G401.6 (cell line): ENCODE measurements around the gene F2RL3.
"Not testable (repeated sequence)": the region's sequence is repeated elsewhere in the genome, so short reads cannot be mapped to it uniquely, and the experiment has no call there.

Experiments used
- FAIRE-seq: peaks from 2 replicates; lab custom pipeline; 2012; peaks lifted over from hg19 to GRCh38; lab: Jason Lieb, UNC

Gene F2RL3

DNA sequence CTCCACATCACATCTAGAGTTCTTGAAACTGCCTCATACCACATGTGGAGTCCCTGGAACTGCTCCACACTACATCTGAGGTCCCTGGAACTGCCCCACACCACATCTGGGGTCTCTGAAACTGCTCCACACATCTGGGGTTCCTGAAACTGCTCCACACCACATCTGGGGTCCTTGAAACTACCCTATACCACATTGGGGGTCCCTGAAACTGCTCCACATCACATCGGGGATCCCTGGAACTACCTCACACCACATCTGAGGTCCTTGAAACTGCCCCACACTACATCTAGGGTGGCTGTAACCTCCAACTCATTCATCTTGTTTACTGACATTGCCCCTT is 33.8 kb downstream of the F2RL3 start:
- FAIRE-seq, result no peak

DNA sequence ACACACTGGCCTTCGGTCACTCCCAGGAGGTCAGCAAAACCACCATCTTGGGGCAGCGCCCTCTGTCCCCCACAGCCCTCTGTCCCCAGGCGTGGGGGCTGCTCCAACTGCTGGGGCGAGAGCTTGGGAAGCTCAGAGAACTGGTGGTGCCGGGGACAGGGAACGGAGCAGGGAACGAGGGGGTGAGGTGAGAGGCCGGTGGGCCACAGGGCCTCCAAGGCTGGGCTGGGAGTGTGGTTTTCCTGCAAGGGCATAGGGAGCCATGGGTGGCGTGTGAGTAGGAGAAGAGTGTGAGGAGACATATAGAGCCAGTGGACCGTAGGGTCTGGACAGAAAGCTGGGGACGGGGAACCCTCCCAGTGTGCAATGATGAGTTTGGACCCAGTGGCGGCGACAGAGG is 34.1 kb downstream of the F2RL3 start:
- no peak for FAIRE-seq

DNA sequence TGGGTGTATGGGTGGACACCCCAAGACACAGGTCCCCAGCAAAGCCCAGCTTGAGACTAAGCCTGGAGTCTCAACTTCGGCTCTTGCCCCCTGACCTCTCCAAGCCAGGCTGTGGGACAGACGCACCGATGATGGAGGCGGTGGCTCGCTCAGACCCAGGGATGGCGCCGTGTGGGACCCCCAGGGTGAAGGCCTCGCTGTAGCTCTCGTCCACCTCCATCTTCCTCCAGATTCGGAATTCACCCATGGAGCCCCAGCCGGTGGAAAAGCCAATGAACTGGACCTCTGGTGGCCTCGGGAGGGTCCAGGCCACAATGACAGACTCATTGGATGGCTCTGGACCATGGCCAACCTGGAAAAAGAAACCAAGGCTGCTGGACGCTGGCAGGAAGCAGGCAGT is 39.1 kb downstream of the F2RL3 start:
- no peak for FAIRE-seq

DNA sequence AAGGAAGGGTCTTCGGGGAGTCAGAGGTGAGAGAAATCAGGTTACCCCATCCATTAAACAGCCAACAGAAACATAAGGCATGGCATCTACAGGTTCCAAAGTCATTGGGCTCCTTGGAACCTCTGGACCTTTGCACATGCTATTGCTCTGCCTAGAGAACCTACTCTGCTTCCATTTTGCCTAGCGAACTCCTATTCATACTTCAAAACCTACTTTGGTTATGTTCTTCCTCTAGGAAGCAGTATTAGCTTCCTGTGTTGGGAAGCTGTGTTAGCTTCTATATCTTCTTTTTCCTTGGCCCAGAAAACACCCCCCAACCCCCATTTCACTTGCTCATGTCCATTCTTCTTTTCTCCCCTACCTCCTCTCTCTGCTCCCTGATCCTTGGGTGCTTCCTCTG is 39.6 kb downstream of the F2RL3 start:
- FAIRE-seq, result no peak

DNA sequence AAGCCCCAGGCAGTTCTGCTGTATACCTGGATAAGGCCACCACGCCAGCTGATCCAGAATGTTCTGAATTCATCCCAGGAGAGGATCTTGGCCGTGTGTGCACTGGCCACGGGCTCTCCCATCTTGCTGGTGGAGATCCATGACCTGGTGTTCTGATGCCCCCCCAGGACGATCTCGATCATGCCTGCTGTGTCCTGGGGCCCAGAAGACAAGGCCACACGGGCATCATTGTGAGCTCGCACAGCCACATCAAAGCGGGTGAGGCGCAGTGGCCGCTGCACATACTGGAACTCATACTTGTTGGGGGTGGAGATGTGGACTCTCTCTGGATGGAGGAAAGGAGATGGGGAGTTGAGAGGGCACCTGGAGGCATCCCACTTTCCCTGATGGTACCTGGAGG is 40.1 kb downstream of the F2RL3 start:
- no peak for FAIRE-seq

DNA sequence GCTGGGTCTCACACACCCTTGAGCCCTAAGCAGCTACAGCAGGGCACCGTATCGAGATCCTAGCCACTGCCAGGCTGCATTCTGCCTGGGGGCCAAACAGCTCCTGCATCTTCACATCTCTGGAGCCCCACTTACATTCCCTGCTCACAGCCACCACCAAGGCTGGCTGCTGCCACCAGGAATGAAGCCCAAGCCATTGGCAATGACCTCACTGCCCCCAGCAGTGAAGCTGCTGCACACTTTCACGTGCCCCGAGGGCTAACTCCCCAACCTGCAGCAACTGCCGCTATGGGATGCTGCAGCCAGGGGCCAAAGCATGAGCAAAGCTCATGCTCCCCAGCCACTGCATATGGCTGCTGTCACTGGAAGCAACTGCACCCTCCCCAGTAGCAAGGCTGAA is 42.0 kb downstream of the F2RL3 start:
- no peak for FAIRE-seq

DNA sequence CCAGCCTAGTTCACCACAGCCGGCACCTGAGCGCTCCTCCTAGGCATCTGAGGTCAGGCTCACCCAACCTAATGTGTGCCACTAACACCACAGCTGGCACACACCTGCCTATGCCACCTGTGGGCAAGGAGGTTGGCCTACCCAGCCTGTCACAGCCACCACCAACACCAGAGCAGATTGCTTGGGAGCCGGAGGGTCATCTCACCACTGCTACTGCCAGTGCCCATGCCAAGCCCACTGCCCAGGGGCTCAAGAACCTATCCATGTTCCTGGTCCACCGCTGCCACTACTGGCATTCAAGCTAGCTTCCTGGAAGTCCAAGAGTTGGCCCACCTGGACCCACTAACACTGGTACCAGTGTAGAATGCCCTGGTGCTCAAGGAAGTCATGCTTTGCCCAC is 42.5 kb downstream of the F2RL3 start:
- FAIRE-seq, result no peak

DNA sequence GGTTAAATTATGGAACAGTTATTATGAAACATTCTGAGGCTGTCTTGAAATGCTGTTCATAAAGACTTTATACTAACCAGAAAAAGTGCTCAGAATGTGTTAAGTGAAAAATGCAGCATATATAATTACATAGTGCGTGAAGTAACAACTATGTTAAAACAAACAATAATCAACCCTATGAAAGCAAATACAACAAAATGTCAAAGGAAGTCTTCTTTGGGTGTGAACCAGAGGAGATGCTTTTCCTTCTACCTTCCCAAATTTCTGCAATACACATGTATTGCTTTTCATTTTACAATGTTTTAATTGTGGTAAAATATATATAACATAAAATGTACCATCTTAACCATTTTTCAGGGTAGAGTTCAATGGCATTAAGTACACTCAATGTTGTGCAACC is 45.7 kb downstream of the F2RL3 start:
- FAIRE-seq, result no peak

DNA sequence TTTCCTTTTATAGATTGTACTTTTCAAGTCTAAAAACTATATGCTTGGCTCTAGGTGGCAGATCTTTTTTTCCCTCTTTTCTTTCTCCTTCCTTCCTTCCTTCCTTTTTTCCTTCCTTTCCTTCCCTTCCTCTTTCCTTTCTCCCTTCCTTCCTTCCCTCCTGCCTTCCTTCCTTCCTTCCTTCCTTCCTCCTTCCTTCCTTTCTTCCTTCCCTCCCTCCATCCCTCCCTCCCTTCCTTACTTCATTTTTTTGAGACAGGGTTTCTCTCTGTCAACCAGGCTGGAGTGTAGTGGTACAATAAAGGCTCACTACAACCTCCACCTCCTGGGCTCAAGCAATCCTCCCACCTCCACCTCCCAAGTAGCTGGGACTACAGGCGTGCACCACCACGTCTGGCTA is 48.1 kb downstream of the F2RL3 start:
- no peak for FAIRE-seq

DNA sequence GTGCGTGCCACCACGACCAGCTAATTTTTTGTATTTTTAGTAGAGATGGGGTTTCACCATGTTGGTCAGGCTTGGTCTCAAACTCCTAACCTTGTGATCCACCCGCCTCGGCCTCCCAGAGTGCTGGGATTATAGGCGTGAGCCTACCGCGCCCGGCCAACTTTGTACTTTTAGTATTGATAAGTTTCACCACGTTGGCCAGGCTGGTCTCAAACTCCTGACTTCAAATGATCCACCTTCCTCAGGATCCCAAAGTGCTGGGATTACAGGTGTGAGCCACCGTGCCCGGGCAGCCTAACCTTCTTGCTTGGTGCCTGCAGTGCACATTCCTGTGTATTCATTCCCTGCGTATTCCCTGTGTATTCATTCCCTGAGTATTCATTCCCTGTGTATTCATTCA is 49.0 kb downstream of the F2RL3 start:
- FAIRE-seq, result not testable (repeated sequence)

DNA sequence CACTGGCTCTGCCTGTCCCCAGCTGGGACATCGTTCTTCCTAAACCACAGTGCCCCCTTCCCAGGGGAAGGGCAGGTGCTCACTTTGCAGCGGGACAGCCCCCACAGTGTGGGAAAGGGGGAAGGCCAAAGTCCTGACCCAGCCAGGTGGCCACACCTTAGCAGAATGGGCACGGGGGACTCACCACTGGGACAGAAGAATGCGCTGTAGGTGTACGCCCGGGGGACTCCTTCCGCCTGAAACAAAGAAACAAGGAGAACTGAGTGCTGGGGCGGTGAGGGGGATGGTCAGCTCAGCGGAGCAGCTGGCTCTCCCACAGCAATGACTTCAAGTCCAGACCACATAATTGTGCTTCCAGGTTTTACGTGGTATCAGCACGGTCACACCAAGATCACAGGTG is 49.4 kb downstream of the F2RL3 start:
- no peak for FAIRE-seq

DNA sequence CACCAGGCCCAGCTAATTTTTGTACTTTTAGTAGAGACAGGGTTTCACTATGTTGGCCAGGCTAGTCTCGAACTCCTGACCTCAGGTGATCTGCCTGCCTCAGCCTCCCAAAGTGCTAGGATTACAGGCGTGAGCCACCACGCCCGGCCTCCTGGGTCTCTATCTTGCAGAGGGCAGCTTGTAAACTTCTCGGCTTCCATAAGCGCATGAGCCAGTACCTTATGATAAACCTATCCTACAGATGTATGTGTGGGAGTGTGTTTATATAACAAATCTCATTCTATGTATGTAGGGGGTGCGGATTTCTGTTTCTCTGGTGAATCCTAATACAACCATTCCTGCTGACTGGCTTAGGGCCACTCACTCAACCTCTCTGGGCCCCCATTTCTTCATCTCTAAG is 51.3 kb downstream of the F2RL3 start:
- not testable (repeated sequence) for FAIRE-seq

DNA sequence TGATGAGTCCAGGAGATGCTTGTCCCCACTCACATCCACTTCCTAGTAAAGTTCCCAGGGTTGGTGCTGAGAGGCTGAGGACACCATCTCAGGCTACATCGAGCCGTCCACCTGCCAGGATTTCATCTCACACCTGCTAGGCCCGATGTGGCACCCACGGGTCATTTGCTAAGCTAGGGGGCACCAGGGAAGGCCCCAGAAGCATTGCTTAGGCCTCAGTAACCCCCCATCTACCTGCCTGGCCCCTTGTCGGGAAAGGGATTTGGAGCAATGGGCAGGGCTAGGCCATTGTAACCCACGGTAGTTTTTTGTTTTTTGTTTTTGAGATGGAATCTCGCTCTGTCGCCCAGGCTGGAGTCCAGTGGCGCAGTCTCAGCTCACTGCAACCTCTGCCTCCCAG is 51.8 kb downstream of the F2RL3 start:
- no peak for FAIRE-seq
